Transverse colon (tissue), 1 donor: ENCODE measurements around the gene BCKDHA.
"Not testable (repeated sequence)": the region's sequence is repeated elsewhere in the genome, so short reads cannot be mapped to it uniquely, and the experiment has no call there.

Experiments
- EP300 ChIP-seq: sonication (generic); formaldehyde crosslinking; IDR thresholded peaks from one replicate; pipeline ENCODE4 v1.6.1; 2017; ENCODE audit warnings: antibody characterized with exemption, low read depth
- POLR2A ChIP-seq: fragments of 450-650 bp; IDR thresholded peaks from one replicate; pipeline ENCODE4 v1.6.1; 2016; ENCODE audit warnings: antibody characterized with exemption, mild to moderate bottlenecking, moderate library complexity

GRCh38 chr19:41463257-41464256 lies 65.9 kb downstream of the BCKDHA start:
- TF ChIP-seq EP300, POLR2A: not testable (repeated sequence)
